HUES64 (cell line): ENCODE measurements around the gene PLN.

Experiments used
- H3K27ac ChIP-seq: 2 replicates; pipeline ENCODE4 v1.7.0; 2013; ENCODE audit warnings: low read depth, low read length, inconsistent platforms
- H3K27me3 ChIP-seq: 2 replicates; pipeline ENCODE4 v1.6.1; 2013; ENCODE audit warnings: mild to moderate bottlenecking, low read length; ENCODE audit not compliant: insufficient read depth
- H3K36me3 ChIP-seq: 2 replicates; pipeline ENCODE4 v1.6.1; 2013; ENCODE audit warnings: mild to moderate bottlenecking, low read length; ENCODE audit not compliant: insufficient read depth
- H3K4me1 ChIP-seq: 2 replicates; pipeline ENCODE4 v1.6.1; 2013; ENCODE audit warnings: mild to moderate bottlenecking, low read length, moderate library complexity; ENCODE audit not compliant: insufficient read depth
- H3K4me3 ChIP-seq: 2 replicates; pipeline ENCODE4 v1.5.1; 2013; ENCODE audit warnings: mild to moderate bottlenecking, low read length, moderate library complexity
- H3K9ac ChIP-seq: 2 replicates; pipeline ENCODE4 v1.6.1; 2013; ENCODE audit warnings: mild to moderate bottlenecking, low read depth, low read length
- H3K9me3 ChIP-seq: 2 replicates; pipeline ENCODE4 v1.6.1; 2013; ENCODE audit warnings: low read depth, low read length; ENCODE audit not compliant: insufficient read depth
- WGBS: fragments of 150-250, 120-280 bp; methylation state at CpG from one replicate; pipeline ENCODE4 v1.1.7; 2013; ENCODE audit warnings: missing lambda C conversion rate; 5-methylcytosine and 5-hydroxymethylcytosine counted together

The PLN gene

GRCh38 chr6:118580585-118581419 lies 32.7 kb downstream of the PLN start:
- Histone ChIP-seq H3K36me3 (no peaks in the 10 kb centered on the region), H3K27me3 (no peaks in the 10 kb centered on the region), H3K9ac (no peak overlapping the region), H3K4me3 (no peak overlapping the region), H3K4me1 (no peaks in the 10 kb centered on the region), H3K9me3 (peaks cover 42% of the 10 kb centered on the region), H3K27ac (no peak overlapping the region)
- WGBS, result 64% methylated on average over 10 of the region's 10 CpGs

GRCh38 chr6:118581489-118581959 lies 33.4 kb downstream of the PLN start:
- Histone ChIP-seq H3K4me1 (no peaks in the 10 kb centered on the region), H3K9ac (no peak overlapping the region), H3K27ac (no peak overlapping the region), H3K27me3 (no peaks in the 10 kb centered on the region), H3K9me3 (peaks cover 35% of the 10 kb centered on the region), H3K36me3 (no peaks in the 10 kb centered on the region), H3K4me3 (no peak overlapping the region)
- 92% methylated on average over 5 of the region's 5 CpGs for WGBS

GRCh38 chr6:118584911-118585310 lies 36.8 kb downstream of the PLN start:
- Histone ChIP-seq H3K27ac (no peak overlapping the region), H3K9me3 (peaks cover 1% of the 10 kb centered on the region; the same call in 1 of the 2 replicates), H3K4me1 (no peaks in the 10 kb centered on the region; the same call in 1 of the 2 replicates), H3K27me3 (no peaks in the 10 kb centered on the region), H3K36me3 (no peaks in the 10 kb centered on the region), H3K4me3 (no peak overlapping the region), H3K9ac (no peak overlapping the region)
- 95% methylated on average over 5 of the region's 5 CpGs for WGBS

GRCh38 chr6:118586746-118587485 lies 38.8 kb downstream of the PLN start:
- Histone ChIP-seq H3K9ac (no peak overlapping the region), H3K27me3 (no peaks in the 10 kb centered on the region), H3K27ac (no peak overlapping the region), H3K9me3 (no peaks in the 10 kb centered on the region), H3K4me1 (no peaks in the 10 kb centered on the region; the same call in 1 of the 2 replicates), H3K36me3 (no peaks in the 10 kb centered on the region), H3K4me3 (no peak overlapping the region)
- WGBS, result 96% methylated on average over 4 of the region's 5 CpGs

DNA sequence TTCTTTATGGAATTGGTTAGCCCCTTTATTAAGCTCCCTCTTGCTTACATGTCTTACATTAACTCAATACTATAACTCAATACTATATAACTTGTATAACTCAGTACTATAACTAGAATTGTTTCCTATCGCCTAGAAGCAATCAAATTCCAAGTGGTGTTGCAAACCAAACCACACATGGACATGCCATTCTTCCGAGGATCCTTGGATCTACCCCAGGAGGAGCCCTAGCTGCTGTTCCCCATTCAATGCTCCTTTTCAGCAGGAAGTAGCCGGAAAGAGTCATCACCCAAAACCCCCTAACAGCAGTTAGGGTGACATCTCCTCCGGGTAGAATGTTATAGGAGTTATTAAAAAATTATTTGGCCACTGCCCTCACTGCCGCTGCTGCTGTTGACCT lies 40.5 kb downstream of the PLN start:
- Histone ChIP-seq H3K9me3 (no peaks in the 10 kb centered on the region), H3K27me3 (no peaks in the 10 kb centered on the region), H3K36me3 (no peaks in the 10 kb centered on the region), H3K27ac (no peak overlapping the region), H3K9ac (no peak overlapping the region), H3K4me3 (no peak overlapping the region), H3K4me1 (no peaks in the 10 kb centered on the region; the same call in 1 of the 2 replicates)
- 96% methylated on average over 5 of the region's 5 CpGs for WGBS

GRCh38 chr6:118589186-118589585 lies 41.1 kb downstream of the PLN start:
- no peak overlapping the region for H3K27ac ChIP-seq
- no peaks in the 10 kb centered on the region; the same call in 1 of the 2 replicates for H3K4me1 ChIP-seq
- H3K27me3 ChIP-seq, result no peaks in the 10 kb centered on the region
- no peaks in the 10 kb centered on the region for H3K9me3 ChIP-seq
- H3K36me3 ChIP-seq, result no peaks in the 10 kb centered on the region
- H3K9ac ChIP-seq, result no peak overlapping the region
- no peak overlapping the region for H3K4me3 ChIP-seq
- 96% methylated on average over 4 of the region's 4 CpGs for WGBS

- WGBS, result 66% methylated on average over 6 of the region's 6 CpGs
- Histone ChIP-seq H3K9me3 (no peaks in the 10 kb centered on the region), H3K27ac (no peak overlapping the region), H3K27me3 (no peaks in the 10 kb centered on the region), H3K4me3 (no peak overlapping the region), H3K36me3 (no peaks in the 10 kb centered on the region), H3K9ac (no peak overlapping the region), H3K4me1 (no peaks in the 10 kb centered on the region; the same call in 1 of the 2 replicates)
Measured at GRCh38 chr6:118589649-118590365, 41.7 kb downstream of the PLN start.

- Histone ChIP-seq H3K4me1 (no peaks in the 10 kb centered on the region; the same call in 1 of the 2 replicates), H3K27me3 (no peaks in the 10 kb centered on the region), H3K4me3 (no peak overlapping the region), H3K9ac (no peak overlapping the region), H3K27ac (no peak overlapping the region), H3K36me3 (no peaks in the 10 kb centered on the region), H3K9me3 (no peaks in the 10 kb centered on the region)
- WGBS, result 90% methylated on average over 1 of the region's 3 CpGs
Measured at GRCh38 chr6:118591897-118592296, 43.8 kb downstream of the PLN start.

GRCh38 chr6:118594877-118595276 lies 46.8 kb downstream of the PLN start:
- no peak overlapping the region for H3K9ac ChIP-seq
- H3K36me3 ChIP-seq, result no peaks in the 10 kb centered on the region
- H3K4me1 ChIP-seq, result peaks cover 8% of the 10 kb centered on the region; the same call in 1 of the 2 replicates
- no peak overlapping the region for H3K4me3 ChIP-seq
- no peaks in the 10 kb centered on the region for H3K27me3 ChIP-seq
- no peaks in the 10 kb centered on the region for H3K9me3 ChIP-seq
- no peak overlapping the region for H3K27ac ChIP-seq
- 97% methylated on average over 1 of the region's 1 CpG for WGBS

DNA sequence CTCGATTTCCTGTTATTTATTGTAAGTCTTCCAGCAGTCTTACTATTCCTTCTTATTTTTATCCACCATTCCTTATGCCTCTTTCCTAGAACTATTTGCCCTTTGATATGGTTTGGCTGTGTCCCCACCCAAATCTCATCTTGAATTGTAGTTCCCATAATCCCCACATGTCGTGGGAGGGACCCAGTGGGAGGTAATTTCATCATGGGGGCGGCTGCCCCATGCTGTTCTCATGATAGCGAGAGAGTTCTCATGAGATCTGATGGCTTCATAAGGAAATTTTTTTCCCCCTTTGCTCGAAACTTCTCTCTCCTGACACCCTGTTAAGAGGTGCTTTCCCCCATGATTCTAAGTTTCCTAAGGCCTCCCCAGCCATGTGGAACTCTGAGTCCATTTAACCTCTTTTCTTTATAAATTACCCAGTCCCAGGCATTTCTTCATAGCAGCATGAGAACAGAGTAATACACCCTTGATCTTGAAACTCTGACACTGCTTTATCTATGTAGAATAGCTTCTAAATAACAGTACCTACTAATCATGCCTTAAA lies 48.8 kb downstream of the PLN start:
- Histone ChIP-seq H3K4me1 (peaks cover 8% of the 10 kb centered on the region; the same call in 1 of the 2 replicates), H3K27ac (no peak overlapping the region), H3K9me3 (no peaks in the 10 kb centered on the region), H3K4me3 (no peak overlapping the region), H3K27me3 (no peaks in the 10 kb centered on the region), H3K36me3 (no peaks in the 10 kb centered on the region), H3K9ac (no peak overlapping the region)
- WGBS, result 79% methylated on average over 5 of the region's 5 CpGs
